Stimulated activated CD4-positive, alpha-beta T cell treated with anti-CD3 and anti-CD28 coated beads, Interleukin-2, amount 100 ng/mL, for 48 hours (primary cell): ENCODE results near the gene FAM241B.

Experiments
- DNase-seq, 2 donors: peaks; one replicate each; pipeline ENCODE4 v3.0.0-alpha.2; 2020

FAM241B gene

GRCh38 chr10:69634759-69635425 is 4.8 kb downstream of the FAM241B start:
- DNase-seq = no peak

- no peak for DNase-seq
Observed at GRCh38 chr10:69635428-69636272, 5.6 kb downstream of the FAM241B start.

- no peak for DNase-seq
Observed at GRCh38 chr10:69636273-69636575, 6.2 kb downstream of the FAM241B start.

- DNase-seq = no peak
Observed at GRCh38 chr10:69636626-69637605, 6.9 kb downstream of the FAM241B start.

- DNase-seq = no peak
Observed at GRCh38 chr10:69638642-69639041, 8.6 kb downstream of the FAM241B start.

- peak; percentile 63 to 65 for DNase-seq
Observed at GRCh38 chr10:69639291-69640195, 9.5 kb downstream of the FAM241B start.

GRCh38 chr10:69640196-69640980 is 10.3 kb downstream of the FAM241B start:
- no peak for DNase-seq

GRCh38 chr10:69641261-69641980 is 11.4 kb downstream of the FAM241B start:
- no peak for DNase-seq

- no peak for DNase-seq
Observed at GRCh38 chr10:69642747-69643146, 12.7 kb downstream of the FAM241B start.

GRCh38 chr10:69643779-69644657 is 14.0 kb downstream of the FAM241B start:
- DNase-seq = no peak

- peak; percentile 39 to 56 for DNase-seq
Observed at GRCh38 chr10:69644658-69645295, 14.7 kb downstream of the FAM241B start.

GRCh38 chr10:69645296-69646184 is 15.5 kb downstream of the FAM241B start:
- no peak for DNase-seq

GRCh38 chr10:69646185-69647060 is 16.4 kb downstream of the FAM241B start:
- DNase-seq = no peak

- DNase-seq = no peak
Observed at GRCh38 chr10:69647126-69647525, 17.1 kb downstream of the FAM241B start.

- no peak for DNase-seq
Observed at GRCh38 chr10:69647819-69648218, 17.8 kb downstream of the FAM241B start.

- no peak for DNase-seq
Observed at GRCh38 chr10:69648461-69648860, 18.4 kb downstream of the FAM241B start.
